ENCODE measurements around the gene SNRPA1.

GRCh38 chr15:101318147-101318819 is 23.2 kb upstream of the SNRPA1 start:
- no peak for TF ChIP-seq POLR2AphosphoS5 (IDR thresholded peaks at IDR 0.05; ENCODE audit: low read depth, low read length)
- no peak for TF ChIP-seq POLR2A (IDR thresholded peaks at IDR 0.05; ENCODE audit: low read depth, low read length)
